HG03064 (cell line): ENCODE measurements around the gene RARS2.
"Not testable (repeated sequence)": the region's sequence is repeated elsewhere in the genome, so short reads cannot be mapped to it uniquely, and the experiment has no call there.

ENCODE experiments used
- ATAC-seq: cut with Tn5 transposase; IDR thresholded peaks from one replicate; pipeline ENCODE4 v1.9.1; 2021; ENCODE audit warnings: low read depth; ENCODE audit not compliant: unreplicated experiment

RARS2 gene

DNA sequence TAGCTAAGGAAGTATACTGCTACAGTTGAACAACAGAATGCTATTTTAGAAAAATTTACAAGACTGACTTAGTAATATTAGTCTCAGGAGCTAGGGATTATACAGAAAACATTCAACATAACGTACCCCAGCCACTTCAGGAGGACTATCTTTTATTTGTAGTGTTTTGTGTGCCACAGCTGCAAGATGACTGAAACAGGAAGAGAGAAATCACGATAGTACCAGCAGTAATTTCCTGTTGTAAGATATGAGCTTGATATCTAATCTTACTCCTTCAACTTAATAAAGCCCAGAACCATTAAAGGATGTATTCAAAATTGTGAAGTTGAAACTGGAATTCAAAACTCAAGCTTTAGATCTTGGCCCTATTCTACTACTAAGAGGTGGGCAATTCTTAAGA is 75.0 kb downstream of the RARS2 start:
- ATAC-seq, result no peak

DNA sequence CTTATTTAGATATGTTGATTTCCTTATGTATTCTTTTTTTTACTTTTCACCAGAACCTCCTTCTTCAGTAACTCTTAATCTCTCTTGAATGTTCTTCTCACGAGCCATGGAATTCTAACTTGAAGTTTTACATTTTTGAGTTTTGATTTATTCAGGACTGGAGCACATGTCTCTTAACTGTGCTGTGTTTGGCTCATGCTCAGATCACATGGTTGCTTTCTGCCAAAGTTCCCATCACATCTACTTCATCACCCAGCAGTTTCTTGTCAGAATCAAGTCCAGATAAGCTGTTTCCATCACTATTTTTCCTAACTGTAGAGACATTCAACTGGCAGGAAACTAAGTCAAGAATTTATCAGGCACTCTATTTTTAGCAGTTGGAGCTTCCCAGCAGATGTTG is 85.3 kb downstream of the RARS2 start:
- ATAC-seq, result no peak

DNA sequence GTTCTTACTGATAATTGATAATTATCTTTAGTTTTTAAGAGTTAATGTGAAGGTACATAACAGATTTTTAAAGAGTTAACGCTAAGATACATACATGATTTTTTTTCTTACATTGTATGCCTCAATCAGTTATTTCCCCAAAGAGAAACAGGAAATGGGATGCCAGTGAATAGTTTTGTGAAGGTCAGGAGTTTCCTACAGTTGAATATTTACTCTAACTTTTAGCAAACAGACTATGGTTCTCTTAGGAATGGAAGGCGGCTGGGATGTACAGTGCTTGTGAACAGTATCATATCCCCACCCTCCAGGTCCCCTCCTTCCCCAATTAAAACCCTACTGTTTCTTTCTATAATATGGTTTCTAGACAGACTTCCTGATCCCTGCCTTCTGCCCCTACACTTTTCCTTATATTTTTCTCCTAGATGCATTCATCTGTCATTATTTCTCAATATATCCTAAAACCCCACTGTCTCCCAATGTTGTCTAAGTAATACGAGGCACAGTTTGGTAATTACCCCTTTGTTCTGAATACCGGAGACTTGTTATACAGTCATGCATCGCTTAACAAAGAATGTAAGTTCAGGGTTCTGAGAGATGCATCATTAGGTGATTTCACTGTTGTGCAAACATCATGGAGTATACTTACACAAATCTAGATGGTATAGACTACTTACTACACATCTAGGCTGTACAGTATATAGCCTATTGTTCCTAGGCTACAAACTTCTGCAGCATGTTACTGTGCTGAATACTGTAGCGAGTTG is 87.8 kb downstream of the RARS2 start:
- ATAC-seq, result no peak

DNA sequence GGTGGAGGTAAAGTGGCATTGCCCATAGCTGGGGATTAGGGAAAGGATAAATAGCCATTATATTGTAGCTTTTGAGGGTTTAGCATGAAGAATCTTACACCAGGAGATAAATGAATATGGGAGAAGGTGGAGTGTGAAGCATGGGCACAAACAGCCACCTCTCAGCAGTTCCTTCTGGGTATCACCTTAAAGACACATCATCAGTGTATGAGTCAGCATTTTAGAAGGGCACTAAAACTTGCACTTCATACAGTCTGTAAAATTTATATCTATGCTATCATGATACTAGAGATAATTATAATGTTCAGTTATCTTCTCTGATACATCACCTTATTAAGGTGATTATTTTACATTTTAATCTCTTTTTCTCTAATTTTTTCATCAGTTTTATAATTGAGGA is 91.7 kb downstream of the RARS2 start:
- ATAC-seq, result no peak

DNA sequence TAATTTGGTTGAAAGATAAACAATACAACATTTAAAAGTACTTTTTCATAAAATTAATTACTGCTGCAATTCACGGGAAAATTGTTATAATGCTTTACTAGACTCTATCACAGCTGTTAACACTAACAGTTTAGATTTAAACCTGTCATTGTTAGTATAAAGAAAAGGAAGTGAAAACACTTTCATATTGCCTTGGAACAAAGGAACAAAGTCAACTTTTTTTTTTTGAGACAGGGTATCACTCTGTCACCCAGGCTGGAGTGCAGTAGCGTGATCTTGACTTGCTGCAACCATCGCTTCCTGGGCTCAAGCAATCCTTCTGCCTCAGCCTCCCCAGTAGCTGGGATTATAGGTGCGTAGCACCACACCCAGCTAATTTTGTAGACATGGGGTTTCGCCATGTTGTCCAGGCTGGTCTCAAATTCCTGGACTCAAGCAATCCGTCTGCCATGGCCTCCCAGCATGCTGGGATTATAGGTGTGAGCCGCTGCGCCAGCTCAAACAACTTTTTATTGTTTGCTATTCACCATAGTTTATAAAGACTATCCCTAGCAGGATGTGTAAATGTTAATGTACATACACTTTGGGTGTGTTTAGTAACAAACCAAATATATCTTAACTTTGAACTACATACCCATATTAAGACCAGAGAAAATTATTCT is 94.9 kb downstream of the RARS2 start:
- no peak for ATAC-seq

DNA sequence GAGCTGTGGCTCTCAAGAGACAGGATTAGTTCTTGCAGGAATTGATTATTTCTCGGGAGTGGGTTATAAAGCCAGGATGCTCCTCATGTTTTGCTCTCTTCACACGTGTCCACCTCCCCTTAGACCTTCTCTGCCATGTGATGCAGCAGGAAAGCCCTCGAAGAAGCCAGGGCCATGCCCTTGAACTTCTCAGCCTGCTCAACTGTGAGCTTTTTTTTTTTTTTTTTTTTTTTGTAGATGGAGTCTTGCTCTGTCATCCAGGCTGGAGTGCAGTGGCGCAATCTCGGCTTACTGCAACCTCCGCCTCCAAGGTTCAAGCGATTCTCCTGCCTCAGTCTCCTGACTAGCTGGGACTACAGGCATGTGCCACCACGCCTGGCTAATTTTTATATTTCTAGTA is 100.5 kb downstream of the RARS2 start:
- not testable (repeated sequence) for ATAC-seq

DNA sequence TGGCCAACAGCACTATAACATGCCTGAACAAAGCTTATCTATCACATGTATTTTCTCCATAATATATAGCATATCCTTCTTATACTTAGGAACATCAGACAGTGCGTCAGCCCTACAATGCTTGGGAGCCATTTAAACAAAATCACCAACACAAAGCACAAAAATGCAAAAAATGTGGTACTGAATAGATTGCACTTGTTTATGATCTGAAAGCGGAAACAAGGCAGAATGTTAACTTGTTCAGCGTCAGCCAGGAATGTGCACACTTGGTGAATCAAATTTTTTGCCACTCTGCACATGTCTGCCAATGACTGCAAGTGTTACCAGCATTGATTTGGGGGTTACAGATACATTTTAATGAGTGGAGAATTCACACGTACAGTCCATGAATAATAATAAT is 102.2 kb downstream of the RARS2 start:
- ATAC-seq, result no peak

DNA sequence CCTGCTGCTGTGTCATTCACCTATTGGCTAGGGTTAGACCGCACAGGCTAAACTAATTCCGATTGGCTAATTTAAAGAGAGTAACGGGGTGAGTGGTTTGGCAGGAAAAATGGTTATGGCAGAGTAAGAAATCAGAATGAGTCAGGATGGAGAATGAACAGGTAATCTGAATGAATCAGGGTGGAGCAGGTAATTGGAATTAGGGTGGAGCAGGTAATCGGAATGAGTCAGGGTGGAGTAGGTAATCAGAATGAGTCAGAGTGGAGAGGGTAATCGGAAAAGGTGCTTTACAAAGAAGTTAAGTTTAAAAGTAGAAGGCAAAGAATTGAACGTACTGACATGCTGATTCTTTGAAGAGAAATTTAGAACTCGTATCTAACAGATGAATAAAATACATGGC is 105.3 kb downstream of the RARS2 start:
- ATAC-seq, result no peak

DNA sequence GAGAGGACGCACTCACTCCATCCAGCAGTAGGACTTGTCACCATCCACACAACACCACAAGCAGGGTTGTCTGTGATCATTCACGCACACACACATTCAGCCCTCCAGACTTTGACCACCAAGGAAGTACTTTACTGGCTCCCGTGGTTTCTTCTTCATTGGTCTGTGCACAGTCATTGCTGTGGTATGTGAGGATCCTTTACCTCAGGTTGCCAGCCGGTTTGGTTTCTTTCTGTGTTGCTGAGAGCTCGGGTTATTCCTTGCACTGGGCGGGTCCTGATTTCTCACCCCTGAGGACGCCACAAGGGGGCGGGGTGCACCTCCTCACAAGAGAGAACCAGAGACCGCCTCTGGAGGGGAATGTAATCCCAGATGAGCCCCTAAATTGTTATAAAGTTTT is 105.9 kb downstream of the RARS2 start:
- ATAC-seq, result no peak

DNA sequence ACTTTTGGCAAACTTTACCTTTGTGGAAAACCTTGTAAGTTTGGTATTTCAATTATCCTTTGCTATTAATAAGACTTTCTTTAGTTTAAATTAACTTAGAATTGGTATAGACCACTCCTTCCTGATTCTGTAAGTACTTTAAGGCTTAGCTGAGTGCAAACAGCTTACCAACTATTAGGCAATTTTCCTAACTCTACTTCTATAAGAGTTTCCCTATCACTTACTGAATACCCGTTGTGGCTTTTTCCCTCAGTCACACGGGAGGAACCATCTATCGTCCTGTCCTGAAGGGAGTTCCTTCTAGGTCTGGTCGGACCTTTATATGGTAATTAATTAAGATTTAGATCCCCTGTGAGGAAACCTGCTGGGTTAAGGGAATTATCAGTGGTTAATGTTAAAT is 107.4 kb downstream of the RARS2 start:
- no peak for ATAC-seq

DNA sequence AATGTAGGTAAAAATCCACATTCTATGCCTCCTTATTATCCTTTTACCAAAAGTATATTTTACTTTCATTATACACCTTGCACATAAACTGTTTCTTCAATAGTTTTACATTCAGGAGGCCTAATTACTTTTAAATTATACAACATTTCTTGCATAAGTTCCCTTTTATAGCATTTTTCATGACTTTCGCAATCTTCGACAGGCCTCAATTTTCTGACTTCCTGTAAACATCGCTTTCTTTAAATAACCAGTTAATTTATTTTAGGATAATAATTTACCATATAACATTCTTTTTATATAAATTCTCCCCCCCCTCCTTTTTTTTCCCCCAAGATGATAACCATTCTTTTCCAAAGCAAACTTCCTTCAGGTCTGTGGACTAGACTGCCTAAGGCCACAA is 107.9 kb downstream of the RARS2 start:
- ATAC-seq, result no peak

DNA sequence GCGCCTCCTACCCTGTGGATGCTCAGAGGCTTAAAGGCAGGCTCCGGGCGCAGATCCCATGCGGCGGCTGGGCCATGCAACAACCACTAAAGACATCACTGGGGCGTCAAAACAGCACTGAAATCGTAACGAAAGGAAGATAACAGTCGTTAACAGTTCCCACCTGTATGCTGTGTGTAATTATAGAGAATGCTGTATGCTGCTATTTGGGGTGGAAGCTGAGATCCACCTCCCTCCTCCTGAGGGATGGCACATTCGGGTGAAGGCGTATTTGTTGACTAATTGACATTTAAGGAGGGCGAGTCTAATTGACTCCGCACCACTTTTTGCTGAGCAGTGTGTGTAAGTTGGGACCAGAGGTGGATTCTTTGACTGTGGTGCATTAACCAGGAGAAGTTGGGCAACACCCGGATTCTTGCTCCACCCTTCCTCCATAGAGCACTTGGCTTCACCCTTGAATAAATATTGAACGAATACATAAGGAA is 116.3 kb downstream of the RARS2 start:
- peak; percentile 70 for ATAC-seq

DNA sequence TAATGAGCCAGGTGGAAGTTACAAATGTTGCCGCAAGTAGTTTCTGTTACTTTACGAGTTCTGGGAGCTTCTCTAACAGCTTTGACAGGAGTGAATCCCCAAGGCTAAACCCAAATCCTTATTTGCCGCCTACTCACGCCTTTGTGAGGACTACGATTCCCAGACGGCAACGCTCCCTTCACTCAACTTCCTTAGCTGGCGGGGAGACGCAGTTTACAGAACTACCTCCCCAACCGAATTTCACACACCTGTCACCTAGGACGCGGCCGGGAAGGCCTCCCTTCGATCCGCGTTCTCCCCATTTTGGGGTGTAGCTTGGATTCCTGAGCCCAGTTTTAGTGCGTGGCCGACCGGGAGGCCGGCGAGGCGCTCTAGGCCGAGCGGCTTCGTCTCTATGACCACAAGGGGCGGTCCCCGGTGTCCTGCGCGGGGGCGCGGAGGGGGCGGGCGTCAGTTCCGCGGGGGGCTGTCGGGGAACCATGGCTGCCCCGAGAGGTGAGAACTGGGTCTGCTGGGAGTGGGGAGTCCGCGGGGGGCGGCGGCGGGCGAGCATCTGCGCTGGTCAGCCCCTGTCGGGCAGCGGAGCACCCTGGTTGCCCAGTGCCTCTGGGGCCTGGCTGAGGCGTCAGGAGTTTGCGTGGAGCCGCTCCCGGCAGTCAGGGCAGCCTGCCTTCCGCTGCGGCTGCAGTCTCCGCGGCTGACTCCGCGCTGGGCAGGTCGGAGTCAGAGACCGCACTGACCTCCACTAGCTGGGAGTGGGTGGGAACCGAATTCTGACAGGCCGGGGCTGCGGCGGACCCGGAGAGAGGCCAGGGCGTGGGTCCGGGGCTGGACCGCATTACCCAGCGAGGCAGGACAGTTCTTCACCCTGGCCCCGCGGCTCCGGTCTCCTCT is 117.0 kb downstream of the RARS2 start, which contains the start of gene SLC35A1:
Gene SLC35A1, plus strand, starts transcription at position 450 of the 894 bp plus-strand sequence. Its CDS starts 30 bp downstream, at position 480.
- ATAC-seq, result peak; percentile 95

DNA sequence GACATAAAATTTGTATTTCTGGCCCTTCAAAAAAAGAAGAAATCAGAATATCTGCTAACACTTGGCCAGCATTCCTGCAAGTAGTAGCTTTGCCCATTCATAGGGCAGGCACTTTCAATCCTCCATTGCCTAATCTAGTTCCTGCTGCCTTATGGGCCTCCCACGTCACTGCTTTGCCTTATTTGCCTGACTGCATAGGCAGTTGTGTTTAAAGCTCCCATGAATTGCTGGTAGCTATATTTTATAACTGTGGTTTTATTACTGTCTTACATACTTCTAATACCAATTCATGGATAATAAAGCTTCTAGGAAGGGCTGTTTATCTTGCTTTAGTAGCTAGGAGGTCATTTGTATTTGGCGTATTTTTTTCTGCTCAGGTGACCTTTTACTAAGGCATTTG is 124.7 kb downstream of the RARS2 start:
- ATAC-seq, result no peak
